GM21515 (cell line): ENCODE measurements around the gene RALGPS1.
"Not testable (repeated sequence)": the region's sequence is repeated elsewhere in the genome, so short reads cannot be mapped to it uniquely, and the experiment has no call there.

Source experiments
- ATAC-seq: cut with Tn5 transposase; IDR thresholded peaks from one replicate; pipeline ENCODE4 v1.9.1; 2021; ENCODE audit not compliant: unreplicated experiment

RALGPS1 gene

GRCh38 chr9:127132921-127133647 lies 218.5 kb downstream of the RALGPS1 start:
- ATAC-seq: no peak

GRCh38 chr9:127133739-127134167 lies 219.2 kb downstream of the RALGPS1 start:
- no peak for ATAC-seq

GRCh38 chr9:127135056-127135745 lies 220.6 kb downstream of the RALGPS1 start:
- ATAC-seq: no peak

- ATAC-seq: no peak
Observed at GRCh38 chr9:127136081-127136879, 221.7 kb downstream of the RALGPS1 start.

- no peak for ATAC-seq
Observed at GRCh38 chr9:127136880-127137639, 222.5 kb downstream of the RALGPS1 start.

- ATAC-seq: no peak
Observed at GRCh38 chr9:127137640-127138360, 223.2 kb downstream of the RALGPS1 start.

GRCh38 chr9:127138444-127138843 lies 223.9 kb downstream of the RALGPS1 start:
- ATAC-seq: no peak

GRCh38 chr9:127139071-127139731 lies 224.6 kb downstream of the RALGPS1 start:
- no peak for ATAC-seq

GRCh38 chr9:127139775-127140174 lies 225.2 kb downstream of the RALGPS1 start:
- ATAC-seq: no peak

- ATAC-seq: no peak
Observed at GRCh38 chr9:127140181-127140580, 225.6 kb downstream of the RALGPS1 start.

- no peak for ATAC-seq
Observed at GRCh38 chr9:127140842-127141675, 226.5 kb downstream of the RALGPS1 start.

GRCh38 chr9:127142291-127142690 lies 227.7 kb downstream of the RALGPS1 start:
- ATAC-seq: no peak

GRCh38 chr9:127142931-127143464 lies 228.4 kb downstream of the RALGPS1 start:
- no peak for ATAC-seq

- no peak for ATAC-seq
Observed at GRCh38 chr9:127143920-127144465, 229.4 kb downstream of the RALGPS1 start.

GRCh38 chr9:127144670-127145445 lies 230.3 kb downstream of the RALGPS1 start:
- ATAC-seq: no peak

GRCh38 chr9:127146841-127147240 lies 232.3 kb downstream of the RALGPS1 start:
- not testable (repeated sequence) for ATAC-seq

- ATAC-seq: no peak
Observed at GRCh38 chr9:127147251-127147650, 232.7 kb downstream of the RALGPS1 start.
